H1 (cell line): ENCODE results near the gene TBC1D22A. TPM values are rescaled to one million over a fixed set of nuclear protein-coding genes. Genes with fewer than 3 reads are reported as not detected.

Experiments
- CTCF ChIA-PET: fragments of 300-600 bp; sonication (Branson Sonifier 250); formaldehyde crosslinking; loops from one replicate; lab custom pipeline; 2021; ENCODE audit not compliant: partially characterized antibody; lab: Charles Lee
- POLR2A ChIA-PET: fragments of 300-600 bp; sonication (Branson Sonifier 250); formaldehyde crosslinking; loops from one replicate; lab custom pipeline; 2021; ENCODE audit warnings: inconsistent platforms; ENCODE audit not compliant: partially characterized antibody; lab: Charles Lee
- DNase-seq, 2 experiments: peaks; one replicate each; pipeline versions ENCODE4 v3.0.0 to v3.0.0-alpha.2; 2010 to 2022; ENCODE audit warnings: low spot score in 2 of 2, low read depth in 1 of 2, mixed read lengths in 1 of 2
- FAIRE-seq: peaks from 2 replicates; lab custom pipeline; 2011; peaks lifted over from hg19 to GRCh38; lab: Jason Lieb, UNC
- H2AFZ ChIP-seq: 2 replicates; pipeline ENCODE4 v1.8.1; 2012; ENCODE audit warnings: low read length, inconsistent platforms
- H2AK5ac ChIP-seq: 2 replicates; pipeline ENCODE4 v1.6.1; 2013; ENCODE audit warnings: low read depth, low read length
- H2BK120ac ChIP-seq: replicated peaks from 2 replicates; pipeline ENCODE3; 2013; ENCODE audit warnings: low read depth, low read length, inconsistent platforms
- H2BK12ac ChIP-seq: 2 replicates; pipeline ENCODE4 v1.6.1; 2013; ENCODE audit warnings: low read depth, low read length
- H2BK15ac ChIP-seq: 2 replicates; pipeline ENCODE4 v1.6.1; 2013; ENCODE audit warnings: low read length
- H2BK20ac ChIP-seq: 2 replicates; pipeline ENCODE4 v1.6.1; 2013; ENCODE audit warnings: low read length
- H2BK5ac ChIP-seq: 2 replicates; pipeline ENCODE4 v1.6.1; 2013; ENCODE audit warnings: low read depth, low read length
- H3K14ac ChIP-seq: 2 replicates; pipeline ENCODE4 v1.6.1; 2013; ENCODE audit warnings: inconsistent platforms; ENCODE audit not compliant: insufficient read length
- H3K18ac ChIP-seq: 2 replicates; pipeline ENCODE4 v1.6.1; 2013; ENCODE audit warnings: low read length; ENCODE audit errors: extremely low read depth
- H3K23ac ChIP-seq: 2 replicates; pipeline ENCODE4 v1.6.1; 2013; ENCODE audit warnings: inconsistent platforms; ENCODE audit not compliant: insufficient read length
- H3K23me2 ChIP-seq: 2 replicates; pipeline ENCODE4 v1.6.1; 2013; ENCODE audit warnings: low read depth, low read length
- H3K27ac ChIP-seq: 2 replicates; pipeline ENCODE4 v1.6.1; 2011; ENCODE audit warnings: low read depth, low read length, inconsistent platforms
- H3K27me3 ChIP-seq, 4 experiments: replicated peaks in 1 of 4; 1 replicate in 1 of 4; 2 replicates in 3 of 4; pipeline versions ENCODE4 v1.6.1 to v1.8.1; 2011 to 2013; ENCODE audit warnings: low read length in 3 of 4, mild to moderate bottlenecking in 3 of 4, inconsistent platforms in 2 of 4, mixed read lengths in 2 of 4, moderate library complexity in 1 of 4; ENCODE audit not compliant: control insufficient read depth in 3 of 4, insufficient read depth in 3 of 4; ENCODE audit errors: extremely low read depth in 1 of 4
- H3K36me3 ChIP-seq, 4 experiments: 2 replicates each; pipeline versions ENCODE4 v1.6.1 to v1.8.1; 2011 to 2013; ENCODE audit warnings: mild to moderate bottlenecking in 4 of 4, low read length in 3 of 4, moderate library complexity in 2 of 4, control low read depth in 1 of 4, inconsistent platforms in 1 of 4; ENCODE audit not compliant: insufficient read depth in 4 of 4, control insufficient read depth in 2 of 4
- H3K4ac ChIP-seq: replicated peaks from 2 replicates; pipeline ENCODE3; 2013; ENCODE audit warnings: low read length, low read depth, mixed read lengths, inconsistent platforms; ENCODE audit not compliant: insufficient read length
- H3K4me1 ChIP-seq, 4 experiments: replicated peaks in 1 of 4; 1 replicate in 1 of 4; 2 replicates in 3 of 4; pipeline versions ENCODE4 v1.6.1 to v1.8.1; 2011 to 2013; ENCODE audit warnings: low read length in 3 of 4, inconsistent platforms in 2 of 4, mixed read lengths in 1 of 4; ENCODE audit not compliant: insufficient read depth in 4 of 4, control insufficient read depth in 3 of 4
- H3K4me2 ChIP-seq, 2 experiments: 2 replicates each; pipeline versions ENCODE4 v1.6.1 to v1.8.1; 2011 to 2013; ENCODE audit warnings: low read depth in 2 of 2, low read length in 2 of 2, control low read depth in 1 of 2, inconsistent platforms in 1 of 2, mild to moderate bottlenecking in 1 of 2; ENCODE audit not compliant: insufficient read depth in 1 of 2
- H3K4me3 ChIP-seq, 4 experiments: fragments of 200-600, 300-600 bp in 1 of 4; sonication (generic), shearing (Covaris generic), sonication (Bioruptor Twin) in 1 of 4; 2 replicates each; pipeline versions ENCODE4 v1.5.1 to v1.8.1; 2011 to 2016; ENCODE audit warnings: low read length in 4 of 4, low read depth in 3 of 4, control low read depth in 2 of 4, inconsistent platforms in 2 of 4, mild to moderate bottlenecking in 2 of 4, mixed read lengths in 1 of 4, moderate library complexity in 1 of 4; ENCODE audit not compliant: insufficient read depth in 2 of 4; ENCODE audit errors: extremely low read depth in 1 of 4
- H3K56ac ChIP-seq: replicated peaks from 2 replicates; pipeline ENCODE3; 2013; ENCODE audit warnings: low read depth, mild to moderate bottlenecking, mixed read lengths, low read length, inconsistent platforms; ENCODE audit not compliant: insufficient read length
- H3K79me1 ChIP-seq: 2 replicates; pipeline ENCODE4 v1.6.1; 2013; ENCODE audit warnings: low read depth, low read length, control low read depth
- H3K79me2 ChIP-seq, 2 experiments: 2 replicates each; pipeline versions ENCODE4 v1.6.1 to v1.8.1; 2012 to 2013; ENCODE audit warnings: low read length in 2 of 2, mild to moderate bottlenecking in 2 of 2, inconsistent platforms in 1 of 2; ENCODE audit not compliant: insufficient read depth in 2 of 2, control insufficient read depth in 1 of 2
- H3K9ac ChIP-seq, 4 experiments: replicated peaks in 1 of 4; 1 replicate in 1 of 4; 2 replicates in 3 of 4; pipeline versions ENCODE4 v1.6.1 to v1.8.1; 2011 to 2013; ENCODE audit warnings: low read depth in 3 of 4, low read length in 3 of 4, control low read depth in 2 of 4, mild to moderate bottlenecking in 2 of 4, moderate library complexity in 2 of 4, inconsistent platforms in 1 of 4; ENCODE audit errors: extremely low read depth in 1 of 4
- H3K9me3 ChIP-seq, 2 experiments: 2 replicates each; pipeline versions ENCODE4 v1.6.1 to v1.8.1; 2012 to 2013; ENCODE audit warnings: mild to moderate bottlenecking in 2 of 2, moderate library complexity in 2 of 2, control low read depth in 1 of 2, inconsistent platforms in 1 of 2, low read depth in 1 of 2, low read length in 1 of 2, mixed read lengths in 1 of 2; ENCODE audit not compliant: insufficient read depth in 2 of 2
- H4K20me1 ChIP-seq, 2 experiments: replicated peaks in 1 of 2; 2 replicates each; pipeline versions ENCODE3 to v1.8.1; 2011 to 2013; ENCODE audit warnings: inconsistent platforms in 2 of 2, low read length in 2 of 2, mild to moderate bottlenecking in 1 of 2; ENCODE audit not compliant: insufficient read depth in 2 of 2, control insufficient read depth in 1 of 2
- H4K5ac ChIP-seq: 2 replicates; pipeline ENCODE4 v1.6.1; 2013; ENCODE audit warnings: low read length, low read depth, mixed read lengths, inconsistent platforms; ENCODE audit not compliant: insufficient read length
- H4K8ac ChIP-seq: 2 replicates; pipeline ENCODE4 v1.8.0; 2013; ENCODE audit warnings: mild to moderate bottlenecking, moderate library complexity, low read length, inconsistent platforms; ENCODE audit not compliant: insufficient read depth; ENCODE audit errors: extremely low read depth
- H4K91ac ChIP-seq: replicated peaks from 2 replicates; pipeline ENCODE3; 2013; ENCODE audit warnings: low read length, mixed read lengths, inconsistent platforms; ENCODE audit not compliant: insufficient read length
- EGR1 ChIP-seq: IDR thresholded peaks from 2 replicates; pipeline ENCODE4 v1.6.1; 2011; ENCODE audit warnings: low read depth, low read length, borderline replicate concordance
- EP300 ChIP-seq, 2 experiments: IDR thresholded peaks; 1 replicate in 1 of 2; 2 replicates in 1 of 2; pipeline ENCODE4 v1.6.1; 2011 to 2012; ENCODE audit warnings: low read depth in 2 of 2, low read length in 2 of 2, mild to moderate bottlenecking in 2 of 2, borderline replicate concordance in 1 of 2, inconsistent platforms in 1 of 2, moderate library complexity in 1 of 2
- GABPA ChIP-seq: IDR thresholded peaks from 2 replicates; pipeline ENCODE4 v1.6.1; 2011; ENCODE audit warnings: mild to moderate bottlenecking, low read length, moderate library complexity, borderline replicate concordance; ENCODE audit not compliant: insufficient read depth
- KDM5A ChIP-seq: fragments of 200-600 bp; IDR thresholded peaks from 2 replicates; pipeline ENCODE4 v1.7.1; 2012; ENCODE audit warnings: mild to moderate bottlenecking, low read length, inconsistent platforms, mixed read lengths
- SIN3A ChIP-seq, 2 experiments: IDR thresholded peaks in 1 of 2; conservative IDR thresholded peaks in 1 of 2; 2 replicates each; pipeline ENCODE4 v1.6.1; 2011 to 2012; ENCODE audit warnings: low read length in 2 of 2, improper control_type of control experiment in 1 of 2, low read depth in 1 of 2, mild to moderate bottlenecking in 1 of 2
- ZNF274 ChIP-seq: IDR thresholded peaks from 2 replicates; pipeline ENCODE4 v1.7.0; 2012; ENCODE audit warnings: low read length, borderline replicate concordance; ENCODE audit errors: extremely low read depth
- WGBS, 2 experiments: shearing (Covaris generic) in 1 of 2; methylation state at CpG; one replicate each; pipeline versions ENCODE4 v1.1.6 to v1.1.7; 2013 to 2015; ENCODE audit warnings: low lambda C conversion rate in 2 of 2, mixed read lengths in 2 of 2, inconsistent platforms in 1 of 2, low coverage in 1 of 2, missing lambda C conversion rate in 1 of 2; ENCODE audit not compliant: insufficient replicate concordance in 2 of 2, insufficient coverage in 1 of 2, insufficient read length in 1 of 2; ENCODE audit errors: extremely low coverage in 1 of 2, missing lambda C conversion rate in 1 of 2; 5-methylcytosine and 5-hydroxymethylcytosine counted together
- polyA plus RNA-seq, 7 experiments: library from polyadenylated mRNA; depleted of rRNA in 3 of 7; stranded (reverse) in 5 of 7; unstranded in 2 of 7; fragments of >200 nt in 5 of 7; fragments of 200-250 nt in 2 of 7; gene quantifications; 1 replicate in 5 of 7; 2 replicates in 1 of 7; 4 replicates in 1 of 7; pipeline versions ENCODE4 v1.2.1 to v1.2.3, GENCODE V29; 2011 to 2013; ENCODE audit warnings: missing spikeins in 2 of 7, mixed read lengths in 2 of 7
- total RNA-seq: library from RNA; stranded (reverse); fragmentation: NEBNext Ultra II Directional; extraction: Animal tissue kit (Norgen Biotek cat#: 25700); gene quantifications from 2 replicates; pipeline ENCODE4 v1.2.1, GENCODE V29; 2021

Gene TBC1D22A
- total and polyA plus RNA-seq, 2 of the 8 experiments (the other 6 are each of a cell fraction or from before 2014, with no cell fraction given) = 11.9 to 18.4 TPM

GRCh38 chr22:46766611-46767010 is 4.2 kb downstream of the TBC1D22A start:
- WGBS, 2 experiments = 96% methylated on average over 8 of the region's 8 CpGs; no CpG with 5 or more reads in 1 of the 2 experiments
- Histone ChIP-seq H3K27me3 (no peaks in the 10 kb centered on the region), H3K23me2 (peaks cover 7% of the 10 kb centered on the region), H2BK5ac (no peak overlapping the region), H3K36me3 (no peaks in the 10 kb centered on the region), H3K18ac (no peak overlapping the region), H3K4me2 (no peak overlapping the region), H2BK12ac (no peak overlapping the region), H2AK5ac (no peak overlapping the region), H3K9ac (no peak overlapping the region), H2AFZ (no peak overlapping the region), H3K79me2 (peaks cover 13 to 77% of the 10 kb centered on the region in 2 experiments), H2BK120ac (no peak overlapping the region), H3K4me3 (no peak overlapping the region), H4K20me1 (peaks cover 9% of the 10 kb centered on the region in 2 experiments), H3K79me1 (peaks cover 23% of the 10 kb centered on the region), H4K91ac (no peak overlapping the region), H3K14ac (no peak overlapping the region), H3K9me3 (no peaks in the 10 kb centered on the region), H3K56ac (no peak overlapping the region), H2BK20ac (no peak overlapping the region), H3K27ac (no peak overlapping the region), H3K4me1 (peaks cover 0 to 3% (median 0%) of the 10 kb centered on the region in 4 experiments; a peak in 3 of 7 replicates), H4K8ac (no peak overlapping the region), H2BK15ac (no peak overlapping the region), H3K23ac (no peak overlapping the region), H3K4ac (no peak overlapping the region), H4K5ac (no peak overlapping the region)
- FAIRE-seq = no peak
- no peak for TF ChIP-seq ZNF274
- TF ChIP-seq EGR1 = no peak
- no peak for TF ChIP-seq GABPA
- TF ChIP-seq SIN3A (conservative IDR thresholded peaks at IDR 0.05 in 1 of 2, IDR thresholded peaks at IDR 0.05 in 1 of 2; ENCODE audit: low read depth in 1 of 2, low read length in 2 of 2) = no peak
- TF ChIP-seq KDM5A = no peak
- no peak for TF ChIP-seq EP300 (IDR thresholded peaks at IDR 0.05; ENCODE audit: borderline replicate concordance in 1 of 2, low read depth in 2 of 2, low read length in 2 of 2)
- ChIA-PET CTCF (no interaction called here), POLR2A (no interaction called here)
- DNase-seq = no peak
